ENCODE data around the gene MAPKAPK5.
"Not testable (repeated sequence)": the region's sequence is repeated elsewhere in the genome, so short reads cannot be mapped to it uniquely, and the experiment has no call there.

Gene MAPKAPK5

GRCh38 chr12:111822886-111823285 is 19.1 kb upstream of the MAPKAPK5 start:
- Mint-ChIP-seq H3K27ac (no peak overlapping the region), H3K4me1 (no peaks in the 10 kb centered on the region), H3K4me3 (no peak overlapping the region), H3K36me3 (no peaks in the 10 kb centered on the region), H3K9me3 (no peaks in the 10 kb centered on the region)
- ATAC-seq (no peak), DNase-seq (ENCODE audit: low spot score in 2 of 2) (no peak)

- no peaks in the 10 kb centered on the region for H3K4me1 Mint-ChIP-seq
- H3K36me3 Mint-ChIP-seq: no peaks in the 10 kb centered on the region
Measured at GRCh38 chr12:111823891-111824290, 18.1 kb upstream of the MAPKAPK5 start.

GRCh38 chr12:111824312-111824711 is 17.7 kb upstream of the MAPKAPK5 start:
- not testable (repeated sequence) for H3K4me1 Mint-ChIP-seq; H3K27ac Mint-ChIP-seq; H3K36me3 Mint-ChIP-seq; DNase-seq (ENCODE audit: low spot score in 2 of 2); ATAC-seq; H3K9me3 Mint-ChIP-seq; H3K4me3 Mint-ChIP-seq

More at GRCh38 chr12:111823891-111824290, 18.1 kb upstream of the MAPKAPK5 start:
- no peaks in the 10 kb centered on the region for H3K9me3 Mint-ChIP-seq
- H3K27ac Mint-ChIP-seq: no peak overlapping the region
- no peak overlapping the region for H3K4me3 Mint-ChIP-seq
- no peak for DNase-seq (ENCODE audit: low spot score in 2 of 2)
- no peak for ATAC-seq

GRCh38 chr12:111825509-111825908 is 16.5 kb upstream of the MAPKAPK5 start:
- ATAC-seq: no peak
- H3K27ac Mint-ChIP-seq: no peak overlapping the region

GRCh38 chr12:111826316-111826715 is 15.7 kb upstream of the MAPKAPK5 start:
- no peaks in the 10 kb centered on the region for H3K9me3 Mint-ChIP-seq
- no peaks in the 10 kb centered on the region for H3K4me1 Mint-ChIP-seq
- no peak overlapping the region for H3K27ac Mint-ChIP-seq
- ATAC-seq (no peak), DNase-seq (ENCODE audit: low spot score in 2 of 2) (no peak)
- H3K36me3 Mint-ChIP-seq: no peaks in the 10 kb centered on the region
- no peak overlapping the region for H3K4me3 Mint-ChIP-seq

More at GRCh38 chr12:111825509-111825908, 16.5 kb upstream of the MAPKAPK5 start:
- Mint-ChIP-seq H3K4me1 (no peaks in the 10 kb centered on the region), H3K36me3 (no peaks in the 10 kb centered on the region), H3K9me3 (no peaks in the 10 kb centered on the region), H3K4me3 (no peak overlapping the region)
- DNase-seq (ENCODE audit: low spot score in 2 of 2): no peak

- DNase-seq (ENCODE audit: low spot score in 2 of 2) (no peak), ATAC-seq (no peak)
- H3K4me1 Mint-ChIP-seq: no peaks in the 10 kb centered on the region
- H3K4me3 Mint-ChIP-seq: no peak overlapping the region
- no peaks in the 10 kb centered on the region for H3K36me3 Mint-ChIP-seq
- no peaks in the 10 kb centered on the region for H3K9me3 Mint-ChIP-seq
- H3K27ac Mint-ChIP-seq: no peak overlapping the region
Measured at GRCh38 chr12:111826992-111827391, 15.0 kb upstream of the MAPKAPK5 start.

GRCh38 chr12:111827907-111828306 is 14.1 kb upstream of the MAPKAPK5 start:
- DNase-seq (ENCODE audit: low spot score in 2 of 2) (no peak), ATAC-seq (no peak)
- Mint-ChIP-seq H3K27ac (no peak overlapping the region), H3K9me3 (no peaks in the 10 kb centered on the region), H3K4me1 (no peaks in the 10 kb centered on the region), H3K4me3 (no peak overlapping the region), H3K36me3 (no peaks in the 10 kb centered on the region)

GRCh38 chr12:111828338-111828979 is 13.6 kb upstream of the MAPKAPK5 start:
- DNase-seq (ENCODE audit: low spot score in 2 of 2): no peak
- no peaks in the 10 kb centered on the region for H3K4me1 Mint-ChIP-seq
- H3K9me3 Mint-ChIP-seq: no peaks in the 10 kb centered on the region
- H3K36me3 Mint-ChIP-seq: no peaks in the 10 kb centered on the region
- H3K27ac Mint-ChIP-seq: no peak overlapping the region
- no peak for ATAC-seq
- no peak overlapping the region for H3K4me3 Mint-ChIP-seq

- not testable (repeated sequence) for H3K4me3 Mint-ChIP-seq; DNase-seq (ENCODE audit: low spot score in 2 of 2); H3K27ac Mint-ChIP-seq; H3K9me3 Mint-ChIP-seq; H3K4me1 Mint-ChIP-seq; H3K36me3 Mint-ChIP-seq; ATAC-seq
Measured at GRCh38 chr12:111829635-111830034, 12.4 kb upstream of the MAPKAPK5 start.

GRCh38 chr12:111834740-111835386 is 7.2 kb upstream of the MAPKAPK5 start:
- Mint-ChIP-seq H3K4me1 (peaks cover 12% of the 10 kb centered on the region), H3K36me3 (peaks cover 16% of the 10 kb centered on the region)
- not testable (repeated sequence) for H3K9me3 Mint-ChIP-seq; H3K4me3 Mint-ChIP-seq; ATAC-seq; DNase-seq (ENCODE audit: low spot score in 2 of 2); H3K27ac Mint-ChIP-seq

GRCh38 chr12:111835531-111836181 is 6.4 kb upstream of the MAPKAPK5 start:
- not testable (repeated sequence) for H3K27ac Mint-ChIP-seq; DNase-seq (ENCODE audit: low spot score in 2 of 2); ATAC-seq; H3K4me3 Mint-ChIP-seq; H3K9me3 Mint-ChIP-seq
- H3K4me1 Mint-ChIP-seq: peaks cover 19% of the 10 kb centered on the region
- peaks cover 16% of the 10 kb centered on the region for H3K36me3 Mint-ChIP-seq

- H3K4me1 Mint-ChIP-seq: peaks cover 28% of the 10 kb centered on the region
- H3K9me3 Mint-ChIP-seq: no peaks in the 10 kb centered on the region
- peaks cover 36% of the 10 kb centered on the region for H3K36me3 Mint-ChIP-seq
- ATAC-seq (no peak), DNase-seq (ENCODE audit: low spot score in 2 of 2) (no peak)
- H3K4me3 Mint-ChIP-seq: no peak overlapping the region
- peak overlapping the region; percentile 74 for H3K27ac Mint-ChIP-seq
Measured at GRCh38 chr12:111838353-111838752, 3.7 kb upstream of the MAPKAPK5 start.

GRCh38 chr12:111840807-111841206 is 1.2 kb upstream of the MAPKAPK5 start:
- Mint-ChIP-seq H3K4me1 (peaks cover 34% of the 10 kb centered on the region), H3K36me3 (peaks cover 50% of the 10 kb centered on the region), H3K9me3 (no peaks in the 10 kb centered on the region), H3K4me3 (peak overlapping the region; percentile 81), H3K27ac (peak overlapping the region; percentile 98)
- ATAC-seq (no peak), DNase-seq (ENCODE audit: low spot score in 2 of 2) (no peak)

- Mint-ChIP-seq H3K4me1 (peaks cover 34% of the 10 kb centered on the region), H3K4me3 (peak overlapping the region; percentile 81), H3K27ac (peak overlapping the region; percentile 98), H3K36me3 (peaks cover 55% of the 10 kb centered on the region), H3K9me3 (no peaks in the 10 kb centered on the region)
- ATAC-seq: no peak
- no peak for DNase-seq (ENCODE audit: low spot score in 2 of 2)
Measured at GRCh38 chr12:111841236-111841749, 735 bp upstream of the MAPKAPK5 start.

- H3K4me3 Mint-ChIP-seq: peak overlapping the region; percentile 81
- H3K36me3 Mint-ChIP-seq: peaks cover 70% of the 10 kb centered on the region
- H3K4me1 Mint-ChIP-seq: peaks cover 45% of the 10 kb centered on the region
- H3K27ac Mint-ChIP-seq: peak overlapping the region; percentile 98
- peak; percentile 43 for ATAC-seq
- DNase-seq (ENCODE audit: low spot score in 2 of 2): peak in 1 of 2 donors; percentile 74
- H3K9me3 Mint-ChIP-seq: no peaks in the 10 kb centered on the region
Measured at GRCh38 chr12:111842556-111843396, 748 bp downstream of the MAPKAPK5 start.

Data from stimulated activated effector memory CD8-positive, alpha-beta T cell treated with anti-CD3 and anti-CD28 coated beads, Interleukin-12 subunit alpha, Interleukin-12 subunit beta, amount 100 ng/mL, for 72 hours (primary cell).